ENCODE data around the gene CENPP.

CENPP gene

GRCh38 chr9:92476962-92477361 lies 151.2 kb downstream of the CENPP start:
- Histone ChIP-seq H3K36me3 (ENCODE audit: insufficient read depth, low read length) (no peaks in the 10 kb centered on the region), H3K27ac (no peak overlapping the region), H3K4me3 (no peak overlapping the region), H3K9me3 (ENCODE audit: low read depth, low read length) (no peaks in the 10 kb centered on the region), H3K9ac (ENCODE audit: insufficient read length) (no peak overlapping the region)
- DNase-seq (ENCODE audit: low read depth, low spot score): no peak
- TF ChIP-seq FOXP2 (optimal IDR thresholded peaks at IDR 0.05; ENCODE audit: control extremely low read depth, extremely low read length, insufficient read depth): no peak
- TF ChIP-seq POLR2AphosphoS5 (IDR thresholded peaks at IDR 0.05; ENCODE audit: borderline replicate concordance, low read depth, low read length): no peak
- TF ChIP-seq EZH2 (IDR thresholded peaks at IDR 0.05): no peak

GRCh38 chr9:92478783-92479182 lies 153.0 kb downstream of the CENPP start:
- Histone ChIP-seq H3K9ac (ENCODE audit: insufficient read length) (no peak overlapping the region), H3K27ac (no peak overlapping the region), H3K9me3 (ENCODE audit: low read depth, low read length) (no peaks in the 10 kb centered on the region), H3K4me3 (no peak overlapping the region), H3K36me3 (ENCODE audit: insufficient read depth, low read length) (no peaks in the 10 kb centered on the region)
- no peak for DNase-seq (ENCODE audit: low read depth, low spot score)
- TF ChIP-seq POLR2AphosphoS5 (IDR thresholded peaks at IDR 0.05; ENCODE audit: borderline replicate concordance, low read depth, low read length): no peak
- TF ChIP-seq EZH2 (IDR thresholded peaks at IDR 0.05): no peak
- no peak for TF ChIP-seq FOXP2 (optimal IDR thresholded peaks at IDR 0.05; ENCODE audit: control extremely low read depth, extremely low read length, insufficient read depth)

DNA sequence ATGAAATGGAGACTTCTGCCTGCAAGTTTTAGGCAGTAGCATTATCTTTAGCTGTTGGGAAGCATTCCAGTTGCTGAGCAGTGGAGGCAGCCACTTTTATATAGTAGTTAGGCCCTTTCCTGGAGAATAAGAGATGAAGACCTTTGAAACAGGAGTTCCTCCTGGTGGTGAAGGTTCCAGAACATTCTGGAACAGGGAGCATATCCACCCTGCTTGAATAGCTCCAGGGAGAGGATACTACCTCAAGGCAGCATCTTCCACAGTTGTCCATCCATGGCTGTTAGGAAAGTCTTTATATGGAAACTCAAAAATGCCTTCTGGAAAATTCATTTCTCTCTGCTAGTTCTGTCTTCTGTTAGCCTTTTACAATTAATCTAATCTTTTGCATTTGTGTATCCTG lies 153.6 kb downstream of the CENPP start:
- H3K9me3 ChIP-seq (ENCODE audit: low read depth, low read length): no peaks in the 10 kb centered on the region
- H3K36me3 ChIP-seq (ENCODE audit: insufficient read depth, low read length): no peaks in the 10 kb centered on the region
- no peak overlapping the region for H3K9ac ChIP-seq (ENCODE audit: insufficient read length)
- no peak for DNase-seq (ENCODE audit: low read depth, low spot score)
- H3K4me3 ChIP-seq: no peak overlapping the region
- H3K27ac ChIP-seq: no peak overlapping the region
- TF ChIP-seq POLR2AphosphoS5 (IDR thresholded peaks at IDR 0.05; ENCODE audit: borderline replicate concordance, low read depth, low read length) (no peak), FOXP2 (optimal IDR thresholded peaks at IDR 0.05; ENCODE audit: control extremely low read depth, extremely low read length, insufficient read depth) (no peak), EZH2 (IDR thresholded peaks at IDR 0.05) (no peak)

DNA sequence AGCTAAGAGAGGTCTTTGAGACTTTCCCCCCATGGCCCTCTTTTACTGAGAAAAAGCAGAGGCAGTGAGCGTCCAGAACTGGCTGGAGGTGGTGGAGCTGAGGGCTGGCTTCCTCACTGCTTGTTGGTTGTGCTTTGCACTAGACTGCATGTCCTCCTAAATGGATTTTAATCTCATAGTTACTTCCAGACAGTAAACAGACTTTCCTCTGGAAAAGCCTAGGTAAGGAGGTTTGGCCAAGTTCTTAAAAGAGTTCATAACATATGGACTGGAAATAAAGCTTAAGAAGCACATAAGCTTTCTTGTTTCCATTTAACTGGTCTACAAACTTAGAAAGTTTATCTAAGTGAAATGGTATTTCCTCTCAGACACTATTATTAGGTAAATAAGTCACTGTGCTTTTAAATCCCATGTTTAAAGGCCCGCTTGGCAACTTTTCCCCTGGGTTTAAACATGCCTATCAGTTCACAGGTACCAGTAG lies 154.6 kb downstream of the CENPP start:
- Histone ChIP-seq H3K27ac (peak overlapping the region; percentile 76), H3K36me3 (ENCODE audit: insufficient read depth, low read length) (no peaks in the 10 kb centered on the region), H3K9ac (ENCODE audit: insufficient read length) (peak overlapping the region; percentile 10), H3K9me3 (ENCODE audit: low read depth, low read length) (no peaks in the 10 kb centered on the region), H3K4me3 (peak overlapping the region; percentile 16; the same call in 1 of the 2 replicates)
- DNase-seq (ENCODE audit: low read depth, low spot score): no peak
- no peak for TF ChIP-seq EZH2 (IDR thresholded peaks at IDR 0.05)
- no peak for TF ChIP-seq FOXP2 (optimal IDR thresholded peaks at IDR 0.05; ENCODE audit: control extremely low read depth, extremely low read length, insufficient read depth)
- no peak for TF ChIP-seq POLR2AphosphoS5 (IDR thresholded peaks at IDR 0.05; ENCODE audit: borderline replicate concordance, low read depth, low read length)

DNA sequence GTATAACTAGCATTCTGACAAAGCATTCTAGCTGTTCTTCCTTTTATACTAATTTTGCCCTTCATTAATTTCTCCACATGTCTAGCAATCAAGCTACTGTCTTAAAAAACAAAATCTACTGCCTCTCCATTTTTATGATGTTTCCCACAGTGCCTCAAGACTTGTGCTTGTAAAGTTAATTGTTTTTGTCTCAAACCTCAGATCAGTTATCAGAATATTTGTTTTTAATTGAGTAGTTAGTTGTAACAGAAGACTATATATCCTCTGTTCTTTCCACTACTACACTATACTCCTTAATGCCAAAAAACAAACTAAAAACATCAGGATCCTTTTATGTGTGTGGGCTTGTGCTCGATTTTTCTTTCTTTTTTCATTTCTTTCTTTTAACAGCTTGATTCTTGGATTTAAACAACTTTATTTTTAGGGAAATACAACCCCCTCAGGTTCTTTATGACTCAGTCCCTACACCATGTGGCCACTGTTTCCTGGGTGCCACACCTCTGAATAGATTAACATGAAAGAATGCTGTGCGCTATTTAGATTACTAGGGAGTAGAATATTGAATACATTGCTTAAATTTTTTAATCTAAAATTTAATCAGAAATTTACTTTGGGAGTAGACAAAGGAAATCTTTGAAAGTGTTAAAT lies 155.4 kb downstream of the CENPP start:
- Histone ChIP-seq H3K4me3 (peak overlapping the region; percentile 16), H3K36me3 (ENCODE audit: insufficient read depth, low read length) (no peaks in the 10 kb centered on the region), H3K27ac (peak overlapping the region; percentile 76), H3K9ac (ENCODE audit: insufficient read length) (peak overlapping the region; percentile 10), H3K9me3 (ENCODE audit: low read depth, low read length) (no peaks in the 10 kb centered on the region)
- no peak for DNase-seq (ENCODE audit: low read depth, low spot score)
- TF ChIP-seq FOXP2 (optimal IDR thresholded peaks at IDR 0.05; ENCODE audit: control extremely low read depth, extremely low read length, insufficient read depth) (no peak), POLR2AphosphoS5 (IDR thresholded peaks at IDR 0.05; ENCODE audit: borderline replicate concordance, low read depth, low read length) (no peak), EZH2 (IDR thresholded peaks at IDR 0.05) (no peak)

GRCh38 chr9:92482329-92482728 lies 156.6 kb downstream of the CENPP start, which contains the start of gene ASPN:
Gene ASPN (minus strand): TSS chr9:92482506.
- TF ChIP-seq EZH2 (IDR thresholded peaks at IDR 0.05): no peak
- TF ChIP-seq FOXP2 (optimal IDR thresholded peaks at IDR 0.05; ENCODE audit: control extremely low read depth, extremely low read length, insufficient read depth): no peak
- no peak for TF ChIP-seq POLR2AphosphoS5 (IDR thresholded peaks at IDR 0.05; ENCODE audit: borderline replicate concordance, low read depth, low read length)
- DNase-seq (ENCODE audit: low read depth, low spot score): no peak
- H3K27ac ChIP-seq: peak within 1 kb of the TSS; percentile 76
- H3K9me3 ChIP-seq (ENCODE audit: low read depth, low read length): no peaks in the 10 kb centered on the region
- peak within 1 kb of the TSS; percentile 46 for H3K4me3 ChIP-seq
- peak within 1 kb of the TSS; percentile 10 for H3K9ac ChIP-seq (ENCODE audit: insufficient read length)
- no peaks in the 10 kb centered on the region for H3K36me3 ChIP-seq (ENCODE audit: insufficient read depth, low read length)

GRCh38 chr9:92482805-92483204 lies 157.1 kb downstream of the CENPP start:
- H3K4me3 ChIP-seq: peak overlapping the region; percentile 46; the same call in 1 of the 2 replicates

DNA sequence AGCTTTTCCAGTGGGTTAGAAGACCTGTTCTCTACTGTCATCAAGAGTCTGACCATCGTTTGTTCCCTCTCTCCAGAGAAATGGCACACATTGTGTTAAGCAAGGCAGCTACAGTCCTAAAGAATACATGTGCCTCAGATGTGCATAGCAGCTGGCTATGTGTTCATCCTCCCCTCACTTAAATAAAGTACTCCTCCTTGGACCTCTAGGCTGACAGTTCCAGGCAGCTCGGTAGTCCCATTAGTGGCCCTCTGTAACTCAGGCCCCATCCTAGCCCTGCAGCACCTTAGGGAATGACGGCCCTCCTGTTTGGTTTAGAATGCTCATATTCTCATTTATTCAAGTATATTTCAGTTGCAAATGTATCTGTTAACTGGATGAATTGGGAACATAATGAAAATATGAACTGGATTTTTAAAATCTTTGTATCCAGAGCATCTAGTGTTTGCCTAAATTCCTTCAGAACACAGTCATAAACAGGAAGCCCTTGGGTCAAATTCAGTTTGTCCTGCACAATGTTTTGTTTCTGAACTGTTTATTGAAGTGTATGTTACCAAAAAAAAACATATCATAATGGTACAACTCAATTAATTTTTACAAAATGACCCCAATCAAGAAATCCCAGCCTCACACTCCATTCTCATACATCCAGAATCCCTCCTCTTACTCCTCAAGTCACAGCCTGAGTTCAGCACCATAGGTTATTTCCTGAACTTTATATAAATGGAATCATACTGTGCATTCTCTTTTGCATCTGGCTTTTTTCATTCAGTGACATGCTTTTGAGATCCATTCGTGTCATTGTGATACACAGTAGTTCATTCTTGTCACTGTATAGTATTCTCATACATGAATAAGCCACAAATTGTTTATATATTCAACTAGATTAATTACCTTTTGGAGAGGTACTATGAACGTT lies 158.1 kb downstream of the CENPP start:
- DNase-seq (ENCODE audit: low read depth, low spot score): no peak
- H3K27ac ChIP-seq: peak overlapping the region; percentile 71
- H3K9ac ChIP-seq (ENCODE audit: insufficient read length): no peak overlapping the region
- H3K9me3 ChIP-seq (ENCODE audit: low read depth, low read length): no peaks in the 10 kb centered on the region
- no peaks in the 10 kb centered on the region for H3K36me3 ChIP-seq (ENCODE audit: insufficient read depth, low read length)
- H3K4me3 ChIP-seq: peak overlapping the region; percentile 32
- TF ChIP-seq POLR2AphosphoS5 (IDR thresholded peaks at IDR 0.05; ENCODE audit: borderline replicate concordance, low read depth, low read length) (no peak), FOXP2 (optimal IDR thresholded peaks at IDR 0.05; ENCODE audit: control extremely low read depth, extremely low read length, insufficient read depth) (no peak), EZH2 (IDR thresholded peaks at IDR 0.05) (no peak)

More at GRCh38 chr9:92482805-92483204, 157.1 kb downstream of the CENPP start:
- H3K27ac ChIP-seq: peak overlapping the region; percentile 69
- H3K36me3 ChIP-seq (ENCODE audit: insufficient read depth, low read length): no peaks in the 10 kb centered on the region
- DNase-seq (ENCODE audit: low read depth, low spot score): no peak
- no peak for TF ChIP-seq EZH2 (IDR thresholded peaks at IDR 0.05)
- TF ChIP-seq FOXP2 (optimal IDR thresholded peaks at IDR 0.05; ENCODE audit: control extremely low read depth, extremely low read length, insufficient read depth): no peak
- no peak for TF ChIP-seq POLR2AphosphoS5 (IDR thresholded peaks at IDR 0.05; ENCODE audit: borderline replicate concordance, low read depth, low read length)
- H3K9me3 ChIP-seq (ENCODE audit: low read depth, low read length): no peaks in the 10 kb centered on the region
- H3K9ac ChIP-seq (ENCODE audit: insufficient read length): no peak overlapping the region

All from SK-N-MC (cell line).